Keratinocyte (primary cell): ENCODE results near the gene KIAA0930. TPM values are rescaled to one million over a fixed set of nuclear protein-coding genes. Genes with fewer than 3 reads are reported as not detected.

Experiments
- DNase-seq: peaks from one replicate; pipeline ENCODE4 v3.0.0-alpha.2; 2011; ENCODE audit warnings: low read depth, missing footprints, low spot score
- FAIRE-seq: peaks from 2 replicates; lab custom pipeline; 2011; peaks lifted over from hg19 to GRCh38; lab: Jason Lieb, UNC
- H2AFZ ChIP-seq: 2 replicates; pipeline ENCODE4 v1.6.0; 2012; ENCODE audit warnings: low read length, control low read depth, inconsistent platforms; ENCODE audit not compliant: control insufficient read depth
- H3K27ac ChIP-seq: 2 replicates; pipeline ENCODE4 v1.5.1; 2011; ENCODE audit warnings: low read length; ENCODE audit not compliant: control insufficient read depth, insufficient read depth
- H3K27me3 ChIP-seq: 3 replicates; pipeline ENCODE4 v1.6.0; 2011; ENCODE audit warnings: low read length; ENCODE audit not compliant: control insufficient read depth, insufficient read depth; ENCODE audit errors: extremely low read depth
- H3K36me3 ChIP-seq, 2 experiments: 2 replicates in 1 of 2; 3 replicates in 1 of 2; pipeline ENCODE4 v1.5.1; 2011; ENCODE audit warnings: low read length in 2 of 2, mild to moderate bottlenecking in 1 of 2; ENCODE audit not compliant: control insufficient read depth in 2 of 2, insufficient read depth in 2 of 2; ENCODE audit errors: extremely low read depth in 1 of 2
- H3K4me1 ChIP-seq: 3 replicates; pipeline ENCODE4 v1.5.1; 2011; ENCODE audit warnings: low read length; ENCODE audit not compliant: control insufficient read depth, insufficient read depth; ENCODE audit errors: extremely low read depth
- H3K4me2 ChIP-seq: 3 replicates; pipeline ENCODE4 v1.6.0; 2011; ENCODE audit warnings: low read depth, low read length; ENCODE audit not compliant: control insufficient read depth, insufficient read depth; ENCODE audit errors: extremely low read depth
- H3K4me3 ChIP-seq, 3 experiments: fragments of 200-600 bp in 1 of 3; sonication (generic) in 1 of 3; 2 replicates in 2 of 3; 3 replicates in 1 of 3; pipeline ENCODE4 v1.5.1; 2011 to 2016; ENCODE audit warnings: low read length in 3 of 3, mild to moderate bottlenecking in 3 of 3, control low read depth in 2 of 3, inconsistent platforms in 1 of 3, low read depth in 1 of 3, mixed read lengths in 1 of 3, mixed run types in 1 of 3, moderate library complexity in 1 of 3; ENCODE audit not compliant: control insufficient read depth in 2 of 3, insufficient read depth in 2 of 3; ENCODE audit errors: extremely low read depth in 1 of 3
- H3K79me2 ChIP-seq: 2 replicates; pipeline ENCODE4 v1.6.0; 2012; ENCODE audit warnings: low read length; ENCODE audit not compliant: control insufficient read depth, insufficient read depth
- H3K9ac ChIP-seq: 3 replicates; pipeline ENCODE4 v1.6.0; 2011; ENCODE audit warnings: low read length; ENCODE audit not compliant: control insufficient read depth, insufficient read depth; ENCODE audit errors: extremely low read depth
- H3K9me1 ChIP-seq: 3 replicates; pipeline ENCODE4 v1.6.0; 2011; ENCODE audit warnings: low read length; ENCODE audit not compliant: control insufficient read depth, insufficient read depth; ENCODE audit errors: extremely low read depth
- H3K9me3 ChIP-seq: 2 replicates; pipeline ENCODE4 v1.5.1; 2012; ENCODE audit warnings: low read depth, low read length; ENCODE audit not compliant: control insufficient read depth
- H4K20me1 ChIP-seq: 3 replicates; pipeline ENCODE4 v1.6.0; 2011; ENCODE audit warnings: low read length; ENCODE audit not compliant: control insufficient read depth, insufficient read depth; ENCODE audit errors: extremely low read depth
- CTCF ChIP-seq, 3 experiments: IDR thresholded peaks in 1 of 3; conservative IDR thresholded peaks in 1 of 3; optimal IDR thresholded peaks in 1 of 3; 2 replicates in 2 of 3; 3 replicates in 1 of 3; pipeline versions ENCODE3 to v1.5.1; 2011; ENCODE audit warnings: low read length in 3 of 3, mild to moderate bottlenecking in 3 of 3, moderate library complexity in 2 of 3, control low read depth in 1 of 3, inconsistent platforms in 1 of 3; ENCODE audit not compliant: insufficient read depth in 2 of 3; ENCODE audit errors: extremely low read depth in 1 of 3
- EZH2 ChIP-seq: IDR thresholded peaks from one replicate; pipeline ENCODE4 v1.6.1; 2012; ENCODE audit warnings: inconsistent platforms, mild to moderate bottlenecking, low read length, moderate library complexity
- dilution Hi-C: fragments of 300-500 bp; cut with MboI; formaldehyde crosslinking; loops from one replicate; pipeline ENCODE4 v1.7.0; 2020; ENCODE audit warnings: low sequenced_read_pairs; ENCODE audit not compliant: extremely low pct_ligation_motif_present
- polyA plus RNA-seq, 5 experiments: library from polyadenylated mRNA; depleted of rRNA in 3 of 5; stranded (reverse) in 3 of 5; stranded (forward) in 1 of 5; unstranded in 1 of 5; fragments of >200 nt; gene quantifications; 1 replicate in 1 of 5; 2 replicates in 3 of 5; 3 replicates in 1 of 5; pipeline versions ENCODE4 v1.2.1 to v1.2.3, GENCODE V29; 2011 to 2012; ENCODE audit warnings: missing spikeins in 2 of 5, low read depth in 1 of 5, low replicate concordance in 1 of 5

The KIAA0930 gene
- polyA plus RNA-seq, 1 donor (not counting 4 experiments of a cell fraction or from before 2014, with no cell fraction given): 115 TPM

- DNase-seq (no peak), FAIRE-seq (no peak)
- no peak overlapping the region for H2AFZ ChIP-seq
- no peak overlapping the region for H3K4me3 ChIP-seq
- no peaks in the 10 kb centered on the region for H3K9me3 ChIP-seq
- no peak overlapping the region for H3K9ac ChIP-seq
- peaks cover 38 to 64% of the 10 kb centered on the region in 2 experiments for H3K36me3 ChIP-seq
- H4K20me1 ChIP-seq: peaks cover 13% of the 10 kb centered on the region
- dilution Hi-C loops: no loop called here
- H3K9me1 ChIP-seq: no peaks in the 10 kb centered on the region
- no peak overlapping the region for H3K4me2 ChIP-seq
- no peaks in the 10 kb centered on the region for H3K27me3 ChIP-seq
- peaks cover 4% of the 10 kb centered on the region for H3K79me2 ChIP-seq
- H3K4me1 ChIP-seq: no peaks in the 10 kb centered on the region
- TF ChIP-seq EZH2 (no peak), CTCF (optimal IDR thresholded peaks at IDR 0.05 in 1 of 3, IDR thresholded peaks at IDR 0.05 in 1 of 3, conservative IDR thresholded peaks at IDR 0.05 in 1 of 3; ENCODE audit: extremely low read depth in 1 of 3, insufficient read depth in 2 of 3, low read length in 3 of 3) (no peak)
- H3K27ac ChIP-seq: no peak overlapping the region
Observed at GRCh38 chr22:45200860-45201511, 39.7 kb downstream of the KIAA0930 start.

- H3K9ac ChIP-seq: no peak overlapping the region
Observed at GRCh38 chr22:45200230-45200629, 40.5 kb downstream of the KIAA0930 start.

More at GRCh38 chr22:45200230-45200629, 40.5 kb downstream of the KIAA0930 start:
- H3K27ac ChIP-seq: no peak overlapping the region
- peaks cover 35 to 65% of the 10 kb centered on the region in 2 experiments for H3K36me3 ChIP-seq
- no peaks in the 10 kb centered on the region for H3K4me1 ChIP-seq
- no peak for DNase-seq
- H2AFZ ChIP-seq: no peak overlapping the region
- dilution Hi-C loops: no loop called here
- H3K4me2 ChIP-seq: no peak overlapping the region
- no peak for TF ChIP-seq CTCF (optimal IDR thresholded peaks at IDR 0.05 in 1 of 3, IDR thresholded peaks at IDR 0.05 in 1 of 3, conservative IDR thresholded peaks at IDR 0.05 in 1 of 3; ENCODE audit: extremely low read depth in 1 of 3, insufficient read depth in 2 of 3, low read length in 3 of 3)
- TF ChIP-seq EZH2: no peak
- no peaks in the 10 kb centered on the region for H3K9me1 ChIP-seq
- H4K20me1 ChIP-seq: peaks cover 13% of the 10 kb centered on the region
- H3K4me3 ChIP-seq: no peak overlapping the region
- no peaks in the 10 kb centered on the region for H3K27me3 ChIP-seq
- H3K9me3 ChIP-seq: no peaks in the 10 kb centered on the region
- peaks cover 4% of the 10 kb centered on the region for H3K79me2 ChIP-seq
- FAIRE-seq: no peak
